Astrocyte (in vitro differentiated cells and primary cell): ENCODE data around the gene NABP2. TPM values are rescaled to one million over a fixed set of nuclear protein-coding genes. Genes with fewer than 3 reads are reported as not detected.

Source experiments
- DNase-seq: peaks from one replicate; pipeline ENCODE4 v3.0.0-alpha.2; 2010; ENCODE audit warnings: low read depth
- FAIRE-seq: peaks from 2 replicates; lab custom pipeline; 2011; peaks lifted over from hg19 to GRCh38; lab: Jason Lieb, UNC
- H2AFZ ChIP-seq: 2 replicates; pipeline ENCODE4 v1.6.0; 2012; ENCODE audit warnings: low read depth, low read length, inconsistent platforms
- H3K27ac ChIP-seq: 2 replicates; pipeline ENCODE4 v1.5.1; 2011; ENCODE audit warnings: low read depth, low read length, inconsistent platforms
- H3K27me3 ChIP-seq: 2 replicates; pipeline ENCODE4 v1.6.0; 2011; ENCODE audit warnings: low read length, inconsistent platforms; ENCODE audit not compliant: insufficient read depth
- H3K36me3 ChIP-seq: 2 replicates; pipeline ENCODE4 v1.5.1; 2011; ENCODE audit warnings: low read length, inconsistent platforms; ENCODE audit not compliant: insufficient read depth
- H3K4me1 ChIP-seq: 2 replicates; pipeline ENCODE4 v1.5.1; 2011; ENCODE audit warnings: low read length, inconsistent platforms; ENCODE audit not compliant: insufficient read depth
- H3K4me2 ChIP-seq: 2 replicates; pipeline ENCODE4 v1.6.0; 2012; ENCODE audit warnings: low read length, inconsistent platforms
- H3K4me3 ChIP-seq: 2 replicates; pipeline ENCODE4 v1.5.1; 2011; ENCODE audit warnings: low read depth, mild to moderate bottlenecking, low read length, inconsistent platforms; ENCODE audit not compliant: insufficient read depth
- H3K79me2 ChIP-seq: 2 replicates; pipeline ENCODE4 v1.6.0; 2012; ENCODE audit warnings: mild to moderate bottlenecking, low read length, inconsistent platforms; ENCODE audit not compliant: insufficient read depth
- H3K9ac ChIP-seq: 2 replicates; pipeline ENCODE4 v1.6.0; 2012; ENCODE audit warnings: mild to moderate bottlenecking, low read length, inconsistent platforms
- H3K9me3 ChIP-seq: 2 replicates; pipeline ENCODE4 v1.5.1; 2012; ENCODE audit warnings: low read depth, mild to moderate bottlenecking, low read length, inconsistent platforms; ENCODE audit not compliant: insufficient read depth
- H4K20me1 ChIP-seq: 2 replicates; pipeline ENCODE4 v1.6.0; 2012; ENCODE audit warnings: low read length, inconsistent platforms; ENCODE audit not compliant: insufficient read depth
- H3K27ac Mint-ChIP-seq: one replicate; pipeline ENCODE4 v1.8.0; 2021; ENCODE audit warnings: mild to moderate bottlenecking, mixed read lengths; ENCODE audit not compliant: unreplicated experiment
- H3K27me3 Mint-ChIP-seq: one replicate; pipeline ENCODE4 v1.8.0; 2021; ENCODE audit warnings: low read depth, mixed read lengths; ENCODE audit not compliant: unreplicated experiment
- H3K36me3 Mint-ChIP-seq: one replicate; pipeline ENCODE4 v1.8.0; 2021; ENCODE audit warnings: low read depth, mixed read lengths; ENCODE audit not compliant: unreplicated experiment
- H3K4me1 Mint-ChIP-seq: one replicate; pipeline ENCODE4 v1.8.0; 2021; ENCODE audit warnings: low read depth, mixed read lengths; ENCODE audit not compliant: unreplicated experiment
- H3K4me3 Mint-ChIP-seq: one replicate; pipeline ENCODE4 v1.8.0; 2021; ENCODE audit warnings: mild to moderate bottlenecking, moderate library complexity, mixed read lengths; ENCODE audit not compliant: unreplicated experiment
- H3K9me3 Mint-ChIP-seq: one replicate; pipeline ENCODE4 v1.8.0; 2021; ENCODE audit warnings: mild to moderate bottlenecking, mixed read lengths; ENCODE audit not compliant: unreplicated experiment
- EZH2 ChIP-seq: IDR thresholded peaks from 2 replicates; pipeline ENCODE4 v1.6.1; 2012; ENCODE audit warnings: mild to moderate bottlenecking, low read length, inconsistent platforms; ENCODE audit not compliant: insufficient read depth
- total RNA-seq: library from RNA; stranded (reverse); gene quantifications from 2 replicates; pipeline ENCODE4 v1.2.1, GENCODE V29; 2021
- TF ChIP-seq, protein P1 (sequence below): IDR thresholded peaks from 2 replicates; pipeline ENCODE4 v1.5.1; 2011; ENCODE audit warnings: low read depth, mild to moderate bottlenecking, inconsistent platforms, low read length, moderate library complexity; ENCODE audit not compliant: insufficient read depth

Gene NABP2
- total RNA-seq, 1 donor from 2014 or later = 29.1 TPM

DNA sequence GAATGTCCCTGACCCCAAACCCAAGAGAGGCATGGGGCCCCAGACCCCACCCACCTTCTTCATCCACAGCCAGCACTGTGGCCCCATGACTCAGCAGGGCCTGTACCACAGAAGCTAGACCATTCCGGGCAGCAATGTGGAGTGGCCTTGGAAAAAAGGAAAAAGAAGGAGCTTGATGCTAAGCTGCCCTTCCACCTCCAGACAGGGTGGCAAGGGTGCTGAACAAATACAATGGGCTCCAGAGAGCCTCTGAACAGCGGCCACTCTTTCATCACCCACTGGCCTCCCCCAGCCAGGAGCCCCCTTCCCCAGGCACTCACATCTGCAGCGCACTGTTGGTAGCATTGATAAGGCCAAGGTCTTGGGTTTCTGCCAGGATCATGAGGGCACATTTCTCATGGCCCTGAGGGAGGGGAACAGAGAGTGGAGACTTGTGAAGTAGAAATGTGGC, 19.6 kb downstream of the NABP2 start:
- FAIRE-seq (no peak), DNase-seq (no peak)
- H3K9me3 ChIP-seq = no peaks in the 10 kb centered on the region
- Mint-ChIP-seq H3K9me3 (no peaks in the 10 kb centered on the region), H3K27ac (no peak overlapping the region), H3K27me3 (no peaks in the 10 kb centered on the region), H3K4me1 (peaks cover 16% of the 10 kb centered on the region), H3K4me3 (no peak overlapping the region), H3K36me3 (peaks cover 24% of the 10 kb centered on the region)
- no peaks in the 10 kb centered on the region for H3K27me3 ChIP-seq
- H4K20me1 ChIP-seq = peaks cover 79% of the 10 kb centered on the region
- H3K36me3 ChIP-seq = peaks cover 34% of the 10 kb centered on the region
- no peak overlapping the region for H3K9ac ChIP-seq
- no peak overlapping the region for H3K4me2 ChIP-seq
- TF ChIP-seq, protein P1, sequence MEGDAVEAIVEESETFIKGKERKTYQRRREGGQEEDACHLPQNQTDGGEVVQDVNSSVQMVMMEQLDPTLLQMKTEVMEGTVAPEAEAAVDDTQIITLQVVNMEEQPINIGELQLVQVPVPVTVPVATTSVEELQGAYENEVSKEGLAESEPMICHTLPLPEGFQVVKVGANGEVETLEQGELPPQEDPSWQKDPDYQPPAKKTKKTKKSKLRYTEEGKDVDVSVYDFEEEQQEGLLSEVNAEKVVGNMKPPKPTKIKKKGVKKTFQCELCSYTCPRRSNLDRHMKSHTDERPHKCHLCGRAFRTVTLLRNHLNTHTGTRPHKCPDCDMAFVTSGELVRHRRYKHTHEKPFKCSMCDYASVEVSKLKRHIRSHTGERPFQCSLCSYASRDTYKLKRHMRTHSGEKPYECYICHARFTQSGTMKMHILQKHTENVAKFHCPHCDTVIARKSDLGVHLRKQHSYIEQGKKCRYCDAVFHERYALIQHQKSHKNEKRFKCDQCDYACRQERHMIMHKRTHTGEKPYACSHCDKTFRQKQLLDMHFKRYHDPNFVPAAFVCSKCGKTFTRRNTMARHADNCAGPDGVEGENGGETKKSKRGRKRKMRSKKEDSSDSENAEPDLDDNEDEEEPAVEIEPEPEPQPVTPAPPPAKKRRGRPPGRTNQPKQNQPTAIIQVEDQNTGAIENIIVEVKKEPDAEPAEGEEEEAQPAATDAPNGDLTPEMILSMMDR = no peak
- no peak for TF ChIP-seq EZH2
- H3K4me1 ChIP-seq = no peaks in the 10 kb centered on the region
- H2AFZ ChIP-seq = no peak overlapping the region
- H3K27ac ChIP-seq = no peak overlapping the region
- H3K79me2 ChIP-seq = peaks cover 4% of the 10 kb centered on the region
- no peak overlapping the region for H3K4me3 ChIP-seq

DNA sequence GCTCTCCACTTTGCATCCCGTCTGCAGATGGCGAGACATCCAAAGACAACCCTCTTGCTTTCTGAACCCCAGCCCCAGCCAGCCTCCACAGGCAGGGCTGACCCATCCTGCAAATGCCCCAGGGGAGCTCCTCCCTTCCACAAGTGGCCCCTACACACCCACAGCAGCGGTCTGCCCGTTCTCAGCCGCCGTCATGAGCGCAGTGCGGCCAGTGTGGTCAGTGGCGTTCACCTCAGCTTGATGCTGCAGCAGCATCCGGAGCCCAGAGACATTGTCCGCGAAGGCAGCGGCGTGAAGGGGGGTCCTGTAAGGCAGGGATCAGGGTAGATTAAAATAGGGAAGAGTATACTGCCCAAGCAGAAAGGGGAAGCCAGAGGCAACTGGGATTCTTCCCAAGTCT, 20.4 kb downstream of the NABP2 start:
- H3K79me2 ChIP-seq = peaks cover 4% of the 10 kb centered on the region
- no peak for FAIRE-seq
- peaks cover 39% of the 10 kb centered on the region for H3K36me3 ChIP-seq
- H4K20me1 ChIP-seq = peaks cover 77% of the 10 kb centered on the region
- Mint-ChIP-seq H3K36me3 (peaks cover 27% of the 10 kb centered on the region), H3K4me1 (peaks cover 16% of the 10 kb centered on the region), H3K9me3 (no peaks in the 10 kb centered on the region), H3K27ac (no peak overlapping the region), H3K4me3 (no peak overlapping the region), H3K27me3 (no peaks in the 10 kb centered on the region)
- no peak overlapping the region for H3K4me3 ChIP-seq
- no peaks in the 10 kb centered on the region for H3K9me3 ChIP-seq
- TF ChIP-seq, protein P1 = no peak
- no peak for TF ChIP-seq EZH2
- no peak for DNase-seq
- no peaks in the 10 kb centered on the region for H3K4me1 ChIP-seq
- no peak overlapping the region for H2AFZ ChIP-seq
- no peak overlapping the region for H3K27ac ChIP-seq
- H3K4me2 ChIP-seq = no peak overlapping the region
- H3K9ac ChIP-seq = no peak overlapping the region
- no peaks in the 10 kb centered on the region for H3K27me3 ChIP-seq

DNA sequence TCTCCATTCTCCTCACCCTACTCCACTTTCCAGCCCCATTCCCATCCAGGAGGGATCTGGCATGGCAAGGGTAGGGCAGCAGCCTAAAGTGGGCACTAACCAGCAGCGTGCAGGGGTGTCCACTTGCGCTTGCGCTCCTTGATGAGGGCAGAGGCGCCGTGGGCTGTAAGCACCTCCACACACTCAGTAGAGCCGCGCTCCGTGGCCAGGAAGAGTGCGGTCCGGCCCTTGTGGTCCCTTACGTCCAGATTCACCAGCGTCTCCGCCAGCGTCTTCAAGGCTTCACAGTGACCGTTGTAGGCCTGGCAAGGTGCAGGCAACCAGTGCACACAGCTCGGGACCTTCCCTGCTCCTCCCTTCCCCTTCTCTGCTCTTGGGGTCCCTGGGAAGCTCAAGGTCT, 23.8 kb downstream of the NABP2 start:
- no peak overlapping the region for H3K4me2 ChIP-seq
- H3K9me3 ChIP-seq = no peaks in the 10 kb centered on the region
- Mint-ChIP-seq H3K27me3 (no peaks in the 10 kb centered on the region), H3K4me3 (no peak overlapping the region), H3K9me3 (no peaks in the 10 kb centered on the region), H3K27ac (peak overlapping the region; percentile 47), H3K36me3 (peaks cover 25% of the 10 kb centered on the region), H3K4me1 (peaks cover 16% of the 10 kb centered on the region)
- no peak for DNase-seq
- TF ChIP-seq EZH2 = no peak
- TF ChIP-seq, protein P1 = no peak
- no peak overlapping the region for H3K27ac ChIP-seq
- H3K4me1 ChIP-seq = no peaks in the 10 kb centered on the region
- H3K9ac ChIP-seq = no peak overlapping the region
- no peaks in the 10 kb centered on the region for H3K27me3 ChIP-seq
- H4K20me1 ChIP-seq = peaks cover 60% of the 10 kb centered on the region
- FAIRE-seq = no peak
- H3K36me3 ChIP-seq = peaks cover 57% of the 10 kb centered on the region
- H3K4me3 ChIP-seq = no peak overlapping the region
- H3K79me2 ChIP-seq = peaks cover 14% of the 10 kb centered on the region
- H2AFZ ChIP-seq = no peak overlapping the region
